Right lobe of liver (tissue), 6 donors: ENCODE data around the gene OR51A2. TPM values are rescaled to one million over a fixed set of nuclear protein-coding genes. Genes with fewer than 3 reads are reported as not detected.

Experiments
- ATAC-seq, 4 donors: fragments of 200-7000 bp; cut with Tn5 transposase; one replicate each; pipeline ENCODE4 v1.9.1; 2020; ENCODE audit warnings: mild to moderate bottlenecking in 4 of 4, moderate library complexity in 4 of 4
- DNase-seq, 3 donors: peaks; one replicate each; pipeline ENCODE4 v3.0.0-alpha.2; 2020
- H3K27ac ChIP-seq, 3 donors: fragments of 200-600 bp; one replicate each; pipeline ENCODE4 v1.8.0; 2022
- H3K27me3 ChIP-seq, 2 donors: fragments of 200-600 bp; one replicate each; pipeline ENCODE4 v1.8.0; 2022
- H3K36me3 ChIP-seq, 4 donors: fragments of 200-600 bp; sonication (generic) in 1 of 4; one replicate each; pipeline versions ENCODE4 v1.5.1 to v1.8.0; 2017 to 2022; ENCODE audit warnings: control low read depth in 1 of 4
- H3K4me1 ChIP-seq, 4 donors: fragments of 200-600 bp; sonication (generic) in 1 of 4; one replicate each; pipeline versions ENCODE4 v1.5.1 to v1.8.0; 2017 to 2022; ENCODE audit warnings: control low read depth in 1 of 4
- H3K4me3 ChIP-seq, 3 donors: fragments of 200-600 bp; one replicate each; pipeline ENCODE4 v1.8.0; 2022
- H3K9me3 ChIP-seq, 4 donors: fragments of 200-600 bp; sonication (generic) in 1 of 4; one replicate each; pipeline versions ENCODE4 v1.5.1 to v1.8.0; 2017 to 2022; ENCODE audit warnings: control low read depth in 1 of 4
- POLR2A ChIP-seq: fragments of 450-650 bp; IDR thresholded peaks from one replicate; pipeline ENCODE4 v1.6.1; 2017; ENCODE audit warnings: antibody characterized with exemption, mild to moderate bottlenecking
- WGBS: methylation state at CpG from one replicate; pipeline ENCODE4 v1.1.6; 2018; ENCODE audit warnings: low coverage, low lambda C conversion rate; ENCODE audit not compliant: insufficient coverage; ENCODE audit errors: missing lambda C conversion rate; 5-methylcytosine and 5-hydroxymethylcytosine counted together
- intact Hi-C, 2 donors: fragments of 100-400 bp; cut with DNase I; formaldehyde crosslinking; loops; one replicate each; pipeline versions ENCODE4 v1.11.2 to v1.14.1; 2022
- total RNA-seq, 6 experiments: library from RNA; depleted of rRNA in 2 of 6; stranded (reverse); fragments of >200 nt in 2 of 6; fragmentation: NEBNext Ultra II Directional in 3 of 6; extraction: Animal tissue kit (Norgen Biotek cat#: 25700) in 3 of 6; gene quantifications; one replicate each; pipeline versions ENCODE4 v1.1.0 to v1.2.4, GENCODE V29; 2016 to 2023
- TF ChIP-seq, protein P1 (sequence below), 4 donors: fragments of 200-600 bp in 3 of 4; fragments of 450-650 bp in 1 of 4; IDR thresholded peaks; one replicate each; pipeline versions ENCODE4 v1.5.1 to v1.8.0; 2016 to 2022; ENCODE audit warnings: antibody characterized with exemption in 4 of 4, mild to moderate bottlenecking in 2 of 4
- donor health status: DM: no; HTN: yes; CAD: no.
- donor health status: DM: no; HTN: no; CAD: no.
- donor health status: DM: no; HTN: no; CAD: no.
- donor health status: DM: no; HTN: yes; CAD: no.
- donor health status: DM: no; HTN: yes; CAD: no.

OR51A2 gene
- total RNA-seq, 6 experiments from 2014 or later, result not detected

DNA sequence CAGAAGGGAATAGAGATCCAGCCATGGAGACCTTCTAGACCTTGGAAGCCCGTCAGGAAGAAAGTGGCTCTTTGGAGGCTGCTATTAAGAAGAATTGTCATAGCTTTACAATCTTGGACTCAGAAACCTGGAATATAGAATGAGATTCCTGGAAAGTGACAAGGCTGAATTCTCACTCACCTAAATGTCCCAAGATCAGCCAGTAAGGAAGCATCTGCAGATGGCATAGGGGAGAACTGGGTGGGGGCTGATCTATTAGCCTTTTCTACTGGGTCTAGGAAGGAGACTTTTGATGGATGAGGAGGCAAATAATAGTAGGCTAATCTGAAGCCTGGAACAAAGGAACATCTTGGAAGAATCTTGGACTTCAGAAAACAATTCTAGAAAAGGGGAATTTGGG lies 31.3 kb downstream of the OR51A2 start, which contains the start of gene OR51G1:
Gene OR51G1, minus strand, starts transcription at position 101 of the 400 bp plus-strand sequence. Its CDS starts 0 bp downstream, at position 101.
- 36% methylated on average over 1 of the region's 1 CpG for WGBS
- no peak for TF ChIP-seq POLR2A
- TF ChIP-seq, protein P1, sequence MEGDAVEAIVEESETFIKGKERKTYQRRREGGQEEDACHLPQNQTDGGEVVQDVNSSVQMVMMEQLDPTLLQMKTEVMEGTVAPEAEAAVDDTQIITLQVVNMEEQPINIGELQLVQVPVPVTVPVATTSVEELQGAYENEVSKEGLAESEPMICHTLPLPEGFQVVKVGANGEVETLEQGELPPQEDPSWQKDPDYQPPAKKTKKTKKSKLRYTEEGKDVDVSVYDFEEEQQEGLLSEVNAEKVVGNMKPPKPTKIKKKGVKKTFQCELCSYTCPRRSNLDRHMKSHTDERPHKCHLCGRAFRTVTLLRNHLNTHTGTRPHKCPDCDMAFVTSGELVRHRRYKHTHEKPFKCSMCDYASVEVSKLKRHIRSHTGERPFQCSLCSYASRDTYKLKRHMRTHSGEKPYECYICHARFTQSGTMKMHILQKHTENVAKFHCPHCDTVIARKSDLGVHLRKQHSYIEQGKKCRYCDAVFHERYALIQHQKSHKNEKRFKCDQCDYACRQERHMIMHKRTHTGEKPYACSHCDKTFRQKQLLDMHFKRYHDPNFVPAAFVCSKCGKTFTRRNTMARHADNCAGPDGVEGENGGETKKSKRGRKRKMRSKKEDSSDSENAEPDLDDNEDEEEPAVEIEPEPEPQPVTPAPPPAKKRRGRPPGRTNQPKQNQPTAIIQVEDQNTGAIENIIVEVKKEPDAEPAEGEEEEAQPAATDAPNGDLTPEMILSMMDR (IDR thresholded peaks at IDR 0.05), result no peak
- intact Hi-C loops, result no loop called here

DNA sequence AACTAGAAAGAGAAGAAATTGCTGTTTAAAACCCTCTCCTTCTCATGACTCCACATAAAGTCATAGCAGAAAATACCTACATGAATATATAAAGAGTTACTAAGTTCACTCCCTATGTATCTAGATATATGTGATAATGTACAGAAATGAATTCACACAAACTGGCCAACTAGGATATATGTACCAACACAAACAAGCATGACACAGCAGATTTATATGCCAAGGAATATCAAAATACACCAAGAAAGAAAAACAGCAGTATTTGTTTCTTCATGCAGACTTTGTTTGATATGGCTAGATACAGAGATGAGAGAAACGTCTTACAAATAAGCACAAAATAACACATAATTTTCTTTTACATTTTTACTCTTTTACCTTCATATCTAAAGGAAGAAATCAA lies 33.2 kb downstream of the OR51A2 start:
- 27% methylated on average over 1 of the region's 1 CpG for WGBS
- no peak overlapping the region for H3K27ac ChIP-seq
- TF ChIP-seq, protein P1 (IDR thresholded peaks at IDR 0.05), result no peak
- TF ChIP-seq POLR2A, result no peak
- intact Hi-C loops, result no loop called here
- no peaks in the 10 kb centered on the region for H3K36me3 ChIP-seq
- no peak for ATAC-seq
- no peaks in the 10 kb centered on the region for H3K9me3 ChIP-seq
- no peaks in the 10 kb centered on the region for H3K27me3 ChIP-seq
- no peaks in the 10 kb centered on the region for H3K4me1 ChIP-seq
- H3K4me3 ChIP-seq, result no peak overlapping the region
- DNase-seq, result no peak

More for the DNA sequence above, 31.3 kb downstream of the OR51A2 start, which contains the start of gene OR51G1:
- DNase-seq (no peak), ATAC-seq (no peak)
- Histone ChIP-seq H3K9me3 (no peaks in the 10 kb centered on the region), H3K36me3 (no peaks in the 10 kb centered on the region), H3K4me1 (no peaks in the 10 kb centered on the region), H3K27me3 (no peaks in the 10 kb centered on the region), H3K27ac (no peak within 1 kb of the TSS), H3K4me3 (no peak within 1 kb of the TSS)

DNA sequence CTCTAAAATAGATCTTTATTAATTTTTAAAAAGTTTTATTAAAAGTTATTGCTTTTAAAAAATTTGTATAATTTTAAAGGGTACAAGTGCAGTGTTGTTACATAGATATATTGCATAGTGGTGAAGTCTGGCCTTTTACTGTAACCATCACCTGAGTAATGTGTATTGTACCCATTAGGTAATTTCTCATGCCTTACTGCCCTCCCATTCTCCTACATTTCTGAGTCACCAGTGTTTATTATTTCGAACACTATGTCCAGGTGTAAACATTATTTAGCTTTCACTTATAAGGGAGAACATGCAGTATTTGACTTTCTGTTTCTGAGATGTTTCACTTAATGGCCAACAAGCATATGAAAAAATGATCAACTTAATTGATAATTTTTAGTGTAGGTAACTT lies 33.7 kb downstream of the OR51A2 start:
- ATAC-seq (no peak), DNase-seq (no peak)
- TF ChIP-seq, protein P1 (IDR thresholded peaks at IDR 0.05), result no peak
- no peak for TF ChIP-seq POLR2A
- no peaks in the 10 kb centered on the region for H3K27me3 ChIP-seq
- WGBS, result 52% methylated on average over 1 of the region's 1 CpG
- H3K4me3 ChIP-seq, result no peak overlapping the region
- no peak overlapping the region for H3K27ac ChIP-seq
- no peaks in the 10 kb centered on the region for H3K9me3 ChIP-seq
- H3K36me3 ChIP-seq, result no peaks in the 10 kb centered on the region
- intact Hi-C loops, result no loop called here
- no peaks in the 10 kb centered on the region for H3K4me1 ChIP-seq

DNA sequence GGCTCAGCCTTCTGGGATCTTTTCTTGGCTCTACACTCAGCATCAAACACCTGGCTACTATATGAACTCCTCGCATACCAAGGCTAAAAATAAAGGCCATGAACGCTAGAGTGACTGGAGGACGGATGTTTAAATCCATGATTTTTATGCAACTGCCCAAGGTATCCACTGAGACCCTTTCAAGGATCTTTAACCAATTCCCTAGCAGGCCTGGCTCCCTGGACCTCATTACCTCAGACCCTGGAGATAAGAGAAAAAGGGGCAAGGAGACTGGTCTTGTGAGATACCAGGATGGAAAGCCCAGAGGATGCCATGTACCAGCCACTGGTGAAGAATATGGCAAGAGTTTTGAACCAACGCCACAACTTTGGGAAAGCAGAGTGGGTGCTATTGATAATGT lies 36.3 kb downstream of the OR51A2 start, which contains the start of gene OR51G2:
Gene OR51G2, minus strand, starts transcription at position 101 of the 400 bp plus-strand sequence. CDS start 3,687 bp downstream, outside the sequence.
- Histone ChIP-seq H3K9me3 (no peaks in the 10 kb centered on the region), H3K27me3 (no peaks in the 10 kb centered on the region), H3K4me3 (no peak within 1 kb of the TSS), H3K4me1 (no peaks in the 10 kb centered on the region), H3K36me3 (no peaks in the 10 kb centered on the region), H3K27ac (no peak within 1 kb of the TSS)
- DNase-seq (no peak), ATAC-seq (no peak)
- WGBS, result 49% methylated on average over 4 of the region's 4 CpGs
- intact Hi-C loops, result no loop called here
- no peak for TF ChIP-seq POLR2A
- TF ChIP-seq, protein P1 (IDR thresholded peaks at IDR 0.05), result no peak

DNA sequence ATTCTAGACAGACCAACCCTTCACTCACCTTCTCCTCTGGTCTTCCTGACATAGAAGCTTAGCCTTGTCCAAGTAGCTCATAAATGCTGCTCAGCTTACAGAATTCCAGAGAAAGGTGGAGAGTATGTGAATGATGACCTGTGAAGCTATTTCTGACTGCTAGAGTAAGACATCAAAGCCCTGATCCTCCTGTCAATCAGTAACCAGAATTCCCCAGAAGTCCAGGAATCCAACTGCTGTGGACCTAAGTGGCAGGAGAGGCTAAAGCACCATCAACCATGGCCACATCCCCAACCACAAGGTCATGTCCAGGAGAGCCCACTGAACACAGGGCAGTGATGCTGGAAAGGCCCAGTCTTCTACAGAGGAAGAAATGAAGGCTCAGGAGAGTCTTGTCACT lies 38.9 kb downstream of the OR51A2 start:
- intact Hi-C loops, result no loop called here
- Histone ChIP-seq H3K36me3 (no peaks in the 10 kb centered on the region), H3K9me3 (no peaks in the 10 kb centered on the region), H3K4me3 (no peak overlapping the region), H3K27ac (no peak overlapping the region), H3K4me1 (no peaks in the 10 kb centered on the region), H3K27me3 (no peaks in the 10 kb centered on the region)
- DNase-seq, result no peak
- ATAC-seq, result no peak
- TF ChIP-seq POLR2A, result no peak
- TF ChIP-seq, protein P1 (IDR thresholded peaks at IDR 0.05), result no peak
